HFFc6 (cell line): ENCODE data around the gene MDM2. TPM values are rescaled to one million over a fixed set of nuclear protein-coding genes. Genes with fewer than 3 reads are reported as not detected.
"Not testable (repeated sequence)": the region's sequence is repeated elsewhere in the genome, so short reads cannot be mapped to it uniquely, and the experiment has no call there.

Source experiments
- DNase-seq: peaks from one replicate; pipeline ENCODE4 v3.0.0-alpha.2; 2018
- H3K27ac Mint-ChIP-seq: 2 replicates; pipeline ENCODE4 v1.8.0; 2020; ENCODE audit warnings: mild to moderate bottlenecking, mixed read lengths
- H3K27me3 Mint-ChIP-seq: 2 replicates; pipeline ENCODE4 v1.8.0; 2021; ENCODE audit warnings: mild to moderate bottlenecking, moderate library complexity, mixed read lengths; ENCODE audit not compliant: insufficient read depth
- H3K36me3 Mint-ChIP-seq: 2 replicates; pipeline ENCODE4 v1.8.0; 2021; ENCODE audit warnings: low read depth, mixed read lengths
- H3K4me1 Mint-ChIP-seq: 2 replicates; pipeline ENCODE4 v1.8.0; 2020; ENCODE audit warnings: low read depth, mixed read lengths
- H3K4me3 Mint-ChIP-seq: 2 replicates; pipeline ENCODE4 v1.8.0; 2020; ENCODE audit warnings: mild to moderate bottlenecking, moderate library complexity, mixed read lengths
- H3K9me3 Mint-ChIP-seq: 2 replicates; pipeline ENCODE4 v1.8.0; 2020; ENCODE audit warnings: mild to moderate bottlenecking, mixed read lengths
- CTCF ChIP-seq: fragments of 200-600 bp; sonication (generic); IDR thresholded peaks from 2 replicates; pipeline ENCODE4 v1.5.0; 2021; ENCODE audit warnings: antibody characterized with exemption, mild to moderate bottlenecking
- total RNA-seq, 6 experiments: library from RNA; stranded (reverse); fragmentation: NEBNext Ultra II Directional; extraction: Animal tissue kit (Norgen Biotek cat#: 25700); gene quantifications; 2 replicates in 1 of 6; 3 replicates in 5 of 6; pipeline ENCODE4 v1.2.3, GENCODE V29; 2021

MDM2 gene
- total RNA-seq, 6 experiments from 2014 or later = 216 to 270 (median 236) TPM

- no peak for TF ChIP-seq CTCF
- Mint-ChIP-seq H3K36me3 (peaks cover 14% of the 10 kb centered on the region), H3K4me3 (no peak overlapping the region), H3K4me1 (peaks cover 44% of the 10 kb centered on the region), H3K27me3 (peaks cover 5% of the 10 kb centered on the region), H3K9me3 (peaks cover 14% of the 10 kb centered on the region), H3K27ac (peak overlapping the region; percentile 9)
- DNase-seq = no peak
These were observed 3.1 kb upstream of the MDM2 start for GRCh38 chr12:68804657-68805591.

- Mint-ChIP-seq H3K4me1 (peaks cover 42% of the 10 kb centered on the region), H3K36me3 (peaks cover 16% of the 10 kb centered on the region), H3K27ac (peak overlapping the region; percentile 9), H3K4me3 (no peak overlapping the region), H3K27me3 (peaks cover 5% of the 10 kb centered on the region), H3K9me3 (peaks cover 17% of the 10 kb centered on the region)
- DNase-seq = peak; percentile 15
- TF ChIP-seq CTCF = no peak
These were observed 2.3 kb upstream of the MDM2 start for GRCh38 chr12:68805592-68806120.

GRCh38 chr12:68806488-68807237 is 1.3 kb upstream of the MDM2 start:
- Mint-ChIP-seq H3K4me3 (no peak overlapping the region; the same call in none of the 2 replicates), H3K27me3 (peaks cover 8% of the 10 kb centered on the region), H3K36me3 (peaks cover 26% of the 10 kb centered on the region), H3K4me1 (peaks cover 42% of the 10 kb centered on the region), H3K27ac (peak overlapping the region; percentile 99), H3K9me3 (peaks cover 26% of the 10 kb centered on the region)
- TF ChIP-seq CTCF = no peak
- no peak for DNase-seq

- H3K4me1 Mint-ChIP-seq = peaks cover 39% of the 10 kb centered on the region
- H3K9me3 Mint-ChIP-seq = peaks cover 26% of the 10 kb centered on the region
- DNase-seq, H3K27me3 Mint-ChIP-seq: not testable (repeated sequence)
- H3K27ac Mint-ChIP-seq = peak overlapping the region; percentile 99
- peak overlapping the region; percentile 95 for H3K4me3 Mint-ChIP-seq
- peaks cover 29% of the 10 kb centered on the region for H3K36me3 Mint-ChIP-seq
These were observed 752 bp upstream of the MDM2 start for GRCh38 chr12:68807274-68807575.

- Mint-ChIP-seq H3K4me3 (peak overlapping the region; percentile 95), H3K27ac (peak overlapping the region; percentile 99), H3K27me3 (peaks cover 11% of the 10 kb centered on the region), H3K9me3 (peaks cover 26% of the 10 kb centered on the region), H3K36me3 (peaks cover 42% of the 10 kb centered on the region), H3K4me1 (peaks cover 52% of the 10 kb centered on the region)
- DNase-seq = peak; percentile 95
- TF ChIP-seq CTCF = peak; percentile 55; the same call in 1 of the 2 replicates
These were observed 612 bp downstream of the MDM2 start for GRCh38 chr12:68808388-68809189.
